Erythroblast (primary cell): ENCODE measurements around the gene NUAK1.

Source experiments
- GATA1 ChIP-seq: IDR thresholded peaks from 2 replicates; pipeline ENCODE4 v1.6.1; 2011; ENCODE audit warnings: low read depth, mild to moderate bottlenecking, control low read depth, low read length, moderate library complexity
- POLR2A ChIP-seq: IDR thresholded peaks from 2 replicates; pipeline ENCODE4 v1.6.1; 2011; ENCODE audit warnings: mild to moderate bottlenecking, low read length

DNA sequence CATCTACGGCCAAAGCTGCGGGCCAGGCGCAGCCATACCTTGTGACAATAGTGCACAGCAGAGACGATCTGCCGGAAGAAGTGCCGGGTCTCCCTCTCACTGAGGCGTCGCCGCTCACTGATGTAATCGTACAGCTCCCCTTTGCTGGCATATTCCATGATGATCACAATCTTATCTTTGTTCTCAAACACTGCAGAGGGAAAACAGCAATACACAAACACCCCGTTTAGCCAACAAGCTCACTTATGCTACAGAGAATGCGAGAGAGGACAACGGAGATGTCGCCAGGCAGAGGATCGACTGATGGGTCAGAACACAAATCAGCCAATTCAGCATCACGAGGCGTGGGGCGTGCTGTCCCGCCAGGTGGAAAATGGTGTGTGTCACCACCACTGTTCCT lies 52.1 kb downstream of the NUAK1 start:
- no peak for TF ChIP-seq POLR2A
- TF ChIP-seq GATA1 = no peak
